Fibroblast of lung (primary cell): ENCODE measurements around the gene CHMP2A. TPM values are rescaled to one million over a fixed set of nuclear protein-coding genes. Genes with fewer than 3 reads are reported as not detected.
A peak's percentile ranks its signal among the peaks of the same experiment; 100 is the strongest.
"Not testable (repeated sequence)": the region's sequence is repeated elsewhere in the genome, so short reads cannot be mapped to it uniquely, and the experiment has no call there.

Experiments
- DNase-seq, 2 donors: peaks; one replicate each; pipeline versions ENCODE4 v3.0.0 to v3.0.0-alpha.2; 2010; ENCODE audit warnings: low read depth in 2 of 2
- H2AFZ ChIP-seq: 2 replicates; pipeline ENCODE4 v1.5.1; 2012; ENCODE audit warnings: low read length, control low read depth, inconsistent platforms
- H3K27ac ChIP-seq: 2 replicates; pipeline ENCODE4 v1.5.1; 2011; ENCODE audit warnings: low read length, control low read depth; ENCODE audit not compliant: insufficient read depth
- H3K27me3 ChIP-seq: 2 replicates; pipeline ENCODE4 v1.5.1; 2011; ENCODE audit warnings: mild to moderate bottlenecking, low read length; ENCODE audit not compliant: control insufficient read depth, insufficient read depth
- H3K36me3 ChIP-seq: 2 replicates; pipeline ENCODE4 v1.5.1; 2011; ENCODE audit warnings: low read length; ENCODE audit not compliant: control insufficient read depth, insufficient read depth
- H3K4me1 ChIP-seq: 2 replicates; pipeline ENCODE4 v1.5.1; 2011; ENCODE audit warnings: low read length; ENCODE audit not compliant: control insufficient read depth, insufficient read depth; ENCODE audit errors: extremely low read depth
- H3K4me2 ChIP-seq: 2 replicates; pipeline ENCODE4 v1.5.1; 2011; ENCODE audit warnings: low read length, control low read depth; ENCODE audit not compliant: insufficient read depth; ENCODE audit errors: extremely low read depth
- H3K4me3 ChIP-seq, 4 experiments: fragments of 200-600 bp in 1 of 4; sonication (generic) in 1 of 4; replicated peaks in 1 of 4; 2 replicates each; pipeline ENCODE4 v1.5.1; 2011 to 2016; ENCODE audit warnings: low read length in 4 of 4, low read depth in 3 of 4, mild to moderate bottlenecking in 3 of 4, control low read depth in 2 of 4, inconsistent platforms in 1 of 4, mixed read lengths in 1 of 4; ENCODE audit not compliant: insufficient read depth in 1 of 4; ENCODE audit errors: control extremely low read depth in 1 of 4
- H3K79me2 ChIP-seq: 2 replicates; pipeline ENCODE4 v1.5.1; 2012; ENCODE audit warnings: mild to moderate bottlenecking, low read length, inconsistent platforms; ENCODE audit not compliant: control insufficient read depth, insufficient read depth
- H3K9ac ChIP-seq: 2 replicates; pipeline ENCODE4 v1.5.1; 2011; ENCODE audit warnings: mild to moderate bottlenecking, low read length, control low read depth; ENCODE audit not compliant: insufficient read depth
- H3K9me3 ChIP-seq: 2 replicates; pipeline ENCODE4 v1.5.1; 2012; ENCODE audit warnings: low read depth, low read length; ENCODE audit not compliant: control insufficient read depth, insufficient read depth
- H4K20me1 ChIP-seq: 2 replicates; pipeline ENCODE4 v1.5.1; 2011; ENCODE audit warnings: low read length; ENCODE audit not compliant: control insufficient read depth, insufficient read depth; ENCODE audit errors: extremely low read depth
- CTCF ChIP-seq, 2 donors: IDR thresholded peaks in 1 of 2; conservative IDR thresholded peaks in 1 of 2; 1 replicate in 1 of 2; 2 replicates in 1 of 2; pipeline ENCODE4 v1.5.1; 2011 to 2012; ENCODE audit warnings: low read length in 2 of 2, control low read depth in 1 of 2, inconsistent platforms in 1 of 2, low read depth in 1 of 2, mild to moderate bottlenecking in 1 of 2
- EZH2 ChIP-seq: IDR thresholded peaks from 2 replicates; pipeline ENCODE4 v1.5.1; 2012; ENCODE audit warnings: low read length, control low read depth, mild to moderate bottlenecking; ENCODE audit errors: missing control alignments
- polyA plus RNA-seq, 2 donors: library from polyadenylated mRNA; depleted of rRNA in 1 of 2; stranded (reverse) in 1 of 2; unstranded in 1 of 2; fragments of >200 nt; gene quantifications; 2 replicates each; pipeline ENCODE4 v1.2.1, GENCODE V29; 2011 to 2012; ENCODE audit warnings: missing spikeins in 1 of 2
- total RNA-seq: library from RNA; depleted of rRNA; stranded (reverse); fragments of >200 nt; gene quantifications from 2 replicates; pipeline ENCODE4 v1.2.1, GENCODE V29; 2014

Gene CHMP2A
- total and polyA plus RNA-seq, 2 donors (not counting 1 experiment from before 2014, with no cell fraction given) = 146 to 215 TPM

- peak overlapping the region; percentile 90 to 96 (median 94) for H3K4me3 ChIP-seq
- no peaks in the 10 kb centered on the region for H3K27me3 ChIP-seq
- peaks cover 50% of the 10 kb centered on the region for H3K79me2 ChIP-seq
- peak overlapping the region; percentile 85 for H3K9ac ChIP-seq
- peaks cover 9% of the 10 kb centered on the region for H3K4me1 ChIP-seq
- no peak overlapping the region for H2AFZ ChIP-seq
- peak overlapping the region; percentile 72 for H3K4me2 ChIP-seq
- DNase-seq = peak; percentile 32 to 52
- peaks cover 7% of the 10 kb centered on the region for H4K20me1 ChIP-seq
- H3K36me3 ChIP-seq = peaks cover 27% of the 10 kb centered on the region
- H3K9me3 ChIP-seq = no peaks in the 10 kb centered on the region
- peak overlapping the region; percentile 96 for H3K27ac ChIP-seq
- TF ChIP-seq CTCF (conservative IDR thresholded peaks at IDR 0.05 in 1 of 2, IDR thresholded peaks at IDR 0.05 in 1 of 2; ENCODE audit: low read depth in 1 of 2, low read length in 2 of 2) (no peak), EZH2 (no peak)
These were observed 10.2 kb downstream of the CHMP2A start for GRCh38 chr19:58544591-58545285.

GRCh38 chr19:58543826-58544590 is 10.9 kb downstream of the CHMP2A start, which contains the start of gene TRIM28:
Gene TRIM28 (plus strand): TSS chr19:58544064. CDS start chr19:58544758, 694 bp downstream.
- peaks cover 7% of the 10 kb centered on the region for H4K20me1 ChIP-seq

GRCh38 chr19:58542641-58543372 is 12.1 kb downstream of the CHMP2A start:
- H3K4me1 ChIP-seq = not testable (repeated sequence)

More at GRCh38 chr19:58543826-58544590, 10.9 kb downstream of the CHMP2A start, which contains the start of gene TRIM28:
- no peak for TF ChIP-seq CTCF (conservative IDR thresholded peaks at IDR 0.05 in 1 of 2, IDR thresholded peaks at IDR 0.05 in 1 of 2; ENCODE audit: low read depth in 1 of 2, low read length in 2 of 2)
- TF ChIP-seq EZH2 = no peak
- Histone ChIP-seq H3K27me3 (peaks cover 6% of the 10 kb centered on the region), H3K36me3 (peaks cover 20% of the 10 kb centered on the region), H3K79me2 (peaks cover 43% of the 10 kb centered on the region), H3K9me3 (no peaks in the 10 kb centered on the region), H2AFZ (peak within 1 kb of the TSS; percentile 73), H3K4me2 (peak within 1 kb of the TSS; percentile 75), H3K4me3 (peak within 1 kb of the TSS; percentile 90 to 96 (median 94)), H3K27ac (peak within 1 kb of the TSS; percentile 96), H3K4me1 (peaks cover 9% of the 10 kb centered on the region), H3K9ac (peak within 1 kb of the TSS; percentile 85)
- peak; percentile 99 for DNase-seq

GRCh38 chr19:58539169-58539559 is 15.7 kb downstream of the CHMP2A start:
- H3K9me3 ChIP-seq, H3K27ac ChIP-seq, H3K79me2 ChIP-seq, H3K4me3 ChIP-seq, H3K4me2 ChIP-seq, H3K36me3 ChIP-seq, H4K20me1 ChIP-seq, H3K4me1 ChIP-seq, DNase-seq, H3K9ac ChIP-seq, H2AFZ ChIP-seq: not testable (repeated sequence)
- H3K27me3 ChIP-seq = peaks cover 27% of the 10 kb centered on the region

More at GRCh38 chr19:58542641-58543372, 12.1 kb downstream of the CHMP2A start:
- not testable (repeated sequence) for H3K9me3 ChIP-seq, H2AFZ ChIP-seq, H4K20me1 ChIP-seq, H3K9ac ChIP-seq, H3K4me3 ChIP-seq, H3K4me2 ChIP-seq, DNase-seq
- H3K27ac ChIP-seq = peak overlapping the region; percentile 96
- H3K27me3 ChIP-seq = peaks cover 18% of the 10 kb centered on the region
- peaks cover 32% of the 10 kb centered on the region for H3K79me2 ChIP-seq
- peaks cover 11% of the 10 kb centered on the region for H3K36me3 ChIP-seq
